Keratinocyte (primary cell): ENCODE results near the gene MAMDC2.

ENCODE experiments used
- CTCF ChIP-seq, 3 experiments: IDR thresholded peaks in 1 of 3; conservative IDR thresholded peaks in 1 of 3; optimal IDR thresholded peaks in 1 of 3; 2 replicates in 2 of 3; 3 replicates in 1 of 3; pipeline versions ENCODE3 to v1.5.1; 2011; ENCODE audit warnings: low read length in 3 of 3, mild to moderate bottlenecking in 3 of 3, moderate library complexity in 2 of 3, control low read depth in 1 of 3, inconsistent platforms in 1 of 3; ENCODE audit not compliant: insufficient read depth in 2 of 3; ENCODE audit errors: extremely low read depth in 1 of 3
- EZH2 ChIP-seq: IDR thresholded peaks from one replicate; pipeline ENCODE4 v1.6.1; 2012; ENCODE audit warnings: inconsistent platforms, mild to moderate bottlenecking, low read length, moderate library complexity

- TF ChIP-seq CTCF (optimal IDR thresholded peaks at IDR 0.05 in 1 of 3, IDR thresholded peaks at IDR 0.05 in 1 of 3, conservative IDR thresholded peaks at IDR 0.05 in 1 of 3; ENCODE audit: extremely low read depth in 1 of 3, insufficient read depth in 2 of 3, low read length in 3 of 3) (no peak), EZH2 (no peak)
Measured at GRCh38 chr9:70119786-70120185, 76.1 kb downstream of the MAMDC2 start.
